T-cell (primary cell): ENCODE measurements around the gene TES. TPM values are rescaled to one million over a fixed set of nuclear protein-coding genes. Genes with fewer than 3 reads are reported as not detected.
A peak's percentile ranks its signal among the peaks of the same experiment; 100 is the strongest.

Source experiments
- ATAC-seq, 4 experiments: fragments of 200-7000 bp in 3 of 4; fragments of 150-1000 bp in 1 of 4; cut with Tn5 transposase; replicated peaks in 1 of 4; 1 replicate in 3 of 4; 2 replicates in 1 of 4; pipeline ENCODE4 v1.10.0; 2021; ENCODE audit warnings: moderate library complexity in 3 of 4, mild to moderate bottlenecking in 2 of 4, moderate number of reproducible peaks in 1 of 4
- CTCF ChIA-PET, 2 donors: fragments of 300-600 bp; sonication (Branson Sonifier 250); formaldehyde crosslinking; loops; one replicate each; lab custom pipeline; 2022; ENCODE audit warnings: antibody characterized with exemption in 2 of 2; lab: Charles Lee
- POLR2A ChIA-PET, 2 donors: fragments of 300-600 bp; sonication (Branson Sonifier 250); formaldehyde crosslinking; loops; one replicate each; lab custom pipeline; 2022; ENCODE audit warnings: antibody characterized with exemption in 2 of 2; lab: Charles Lee
- DNase-seq, 35 experiments: peaks; one replicate each; pipeline versions ENCODE4 v3.0.0 to v3.0.0-alpha.2; 2013 to 2023
- H3K27ac ChIP-seq: one replicate; pipeline ENCODE4 v1.5.1; 2013; ENCODE audit warnings: low read length
- H3K27me3 ChIP-seq, 2 experiments: replicated peaks in 1 of 2; 1 replicate in 1 of 2; 2 replicates in 1 of 2; pipeline versions ENCODE4 v1.6.1 to v1.7.0; 2013; ENCODE audit warnings: low read length in 1 of 2, mixed read lengths in 1 of 2; ENCODE audit not compliant: control insufficient read depth in 2 of 2, insufficient read depth in 2 of 2; ENCODE audit errors: extremely low read depth in 1 of 2
- H3K36me3 ChIP-seq, 2 donors: 1 replicate in 1 of 2; 2 replicates in 1 of 2; pipeline versions ENCODE4 v1.6.1 to v1.7.0; 2013; ENCODE audit warnings: low read length in 1 of 2; ENCODE audit not compliant: control insufficient read depth in 2 of 2, insufficient read depth in 1 of 2; ENCODE audit errors: extremely low read depth in 1 of 2
- H3K4me1 ChIP-seq, 2 experiments: 1 replicate in 1 of 2; 2 replicates in 1 of 2; pipeline versions ENCODE4 v1.6.1 to v1.7.0; 2013; ENCODE audit warnings: low read length in 2 of 2, mixed read lengths in 1 of 2; ENCODE audit not compliant: insufficient read depth in 2 of 2, control insufficient read depth in 1 of 2; ENCODE audit errors: extremely low read depth in 1 of 2
- H3K4me3 ChIP-seq, 2 donors: 1 replicate in 1 of 2; 2 replicates in 1 of 2; pipeline versions ENCODE4 v1.5.1 to v1.7.0; 2013; ENCODE audit warnings: mild to moderate bottlenecking in 2 of 2, low read length in 1 of 2, moderate library complexity in 1 of 2; ENCODE audit not compliant: control insufficient read depth in 1 of 2; ENCODE audit errors: extremely low read depth in 1 of 2
- H3K9me3 ChIP-seq: 2 replicates; pipeline ENCODE4 v1.7.0; 2013
- H3K27ac Mint-ChIP-seq, 2 donors: one replicate each; pipeline ENCODE4 v1.8.0; 2020 to 2021; ENCODE audit warnings: mild to moderate bottlenecking in 2 of 2, mixed read lengths in 2 of 2
- H3K27me3 Mint-ChIP-seq, 2 donors: one replicate each; pipeline ENCODE4 v1.8.0; 2021 to 2022; ENCODE audit warnings: mixed read lengths in 2 of 2
- H3K36me3 Mint-ChIP-seq: one replicate; pipeline ENCODE4 v1.8.0; 2021; ENCODE audit warnings: mixed read lengths
- H3K4me1 Mint-ChIP-seq, 3 donors: one replicate each; pipeline ENCODE4 v1.8.0; 2020 to 2022; ENCODE audit warnings: mixed read lengths in 3 of 3, mild to moderate bottlenecking in 1 of 3
- H3K4me3 Mint-ChIP-seq, 3 donors: one replicate each; pipeline ENCODE4 v1.8.0; 2020 to 2022; ENCODE audit warnings: mild to moderate bottlenecking in 3 of 3, mixed read lengths in 3 of 3, moderate library complexity in 3 of 3
- H3K9me3 Mint-ChIP-seq, 3 donors: one replicate each; pipeline ENCODE4 v1.8.0; 2020 to 2022; ENCODE audit warnings: mixed read lengths in 3 of 3
- WGBS: methylation state at CpG from one replicate; pipeline ENCODE4 v1.1.5; 2013; ENCODE audit warnings: missing lambda C conversion rate; ENCODE audit not compliant: insufficient coverage; 5-methylcytosine and 5-hydroxymethylcytosine counted together
- total RNA-seq, 35 experiments: library from RNA in 6 of 35; stranded (reverse) in 6 of 35; fragments of 120-200 nt in 1 of 35; gene quantifications; one replicate each; pipeline versions ENCODE4 v1.2.1 to v1.2.4 and lab custom pipeline; 2013 to 2026

Gene TES
- total RNA-seq, 5 donors from 2014 or later (not counting 1 experiment from before 2014, with no cell fraction given) = 101 to 132 (median 117) TPM

DNA sequence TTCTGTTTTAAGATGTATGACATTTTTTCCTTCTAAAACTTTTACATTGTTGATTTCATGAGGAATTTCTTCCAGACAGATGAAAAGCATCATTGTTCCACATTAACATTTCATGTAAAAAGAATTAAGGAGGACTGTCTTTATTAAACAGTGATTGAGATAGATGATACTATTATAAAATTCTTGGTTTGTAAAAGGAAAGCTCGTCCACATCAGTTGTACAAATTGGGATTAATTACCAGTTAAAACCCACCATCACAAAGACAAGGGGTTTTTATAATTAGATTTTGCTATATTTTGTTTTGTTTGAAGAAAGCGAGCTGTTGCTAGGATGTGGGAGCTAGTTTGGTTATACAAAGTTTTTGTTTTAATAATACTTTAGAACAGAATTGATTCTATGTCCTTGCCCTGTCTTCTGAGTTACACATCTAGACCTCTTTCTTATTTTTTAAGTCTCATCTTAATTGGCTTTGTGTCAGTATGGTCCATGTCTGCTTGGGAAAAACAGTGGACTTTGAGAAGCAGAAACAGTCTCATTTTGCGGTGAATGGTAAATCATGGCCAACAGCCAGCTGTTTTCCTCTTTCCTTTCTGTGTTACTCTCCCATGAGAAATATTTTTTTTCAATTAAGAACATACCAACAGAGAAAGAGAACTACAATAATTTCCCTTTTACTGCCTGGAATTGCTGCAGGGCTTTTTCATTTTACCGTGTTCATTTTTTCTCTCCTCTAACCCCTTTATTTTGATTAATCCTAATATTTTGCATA lies 3.2 kb downstream of the TES start:
- H3K9me3 Mint-ChIP-seq = no peaks in the 10 kb centered on the region
- peaks cover 22 to 62% of the 10 kb centered on the region in 2 experiments for H3K4me1 ChIP-seq
- H3K36me3 Mint-ChIP-seq = peaks cover 5% of the 10 kb centered on the region
- DNase-seq (no peak), ATAC-seq (no peak)
- peak overlapping the region; percentile 91 for H3K27ac ChIP-seq
- H3K27me3 ChIP-seq = no peaks in the 10 kb centered on the region
- peak overlapping the region; percentile 97 for H3K27ac Mint-ChIP-seq
- H3K27me3 Mint-ChIP-seq = no peaks in the 10 kb centered on the region
- no peaks in the 10 kb centered on the region for H3K36me3 ChIP-seq
- peaks cover 70 to 78% (median 70%) of the 10 kb centered on the region in 3 donors for H3K4me1 Mint-ChIP-seq
- peak overlapping the region; percentile 97 for H3K4me3 Mint-ChIP-seq
- WGBS = no CpG with 5 or more reads among the region's 4 CpGs
- H3K4me3 ChIP-seq = no peak overlapping the region
- ChIA-PET CTCF (interaction anchor here in 1 of 2 donors (0.8 to 6.0 kb wide), 4 partner anchors 19 to 33 kb away, joined by 3 to 107 read pairs (median 4); no protein-coding TSS in a partner anchor), POLR2A (interaction anchor here in 1 of 2 donors (2.4 kb wide), 1 partner anchor 12 kb away, joined by 10 read pairs; no protein-coding TSS in a partner anchor)
- H3K9me3 ChIP-seq = no peaks in the 10 kb centered on the region

DNA sequence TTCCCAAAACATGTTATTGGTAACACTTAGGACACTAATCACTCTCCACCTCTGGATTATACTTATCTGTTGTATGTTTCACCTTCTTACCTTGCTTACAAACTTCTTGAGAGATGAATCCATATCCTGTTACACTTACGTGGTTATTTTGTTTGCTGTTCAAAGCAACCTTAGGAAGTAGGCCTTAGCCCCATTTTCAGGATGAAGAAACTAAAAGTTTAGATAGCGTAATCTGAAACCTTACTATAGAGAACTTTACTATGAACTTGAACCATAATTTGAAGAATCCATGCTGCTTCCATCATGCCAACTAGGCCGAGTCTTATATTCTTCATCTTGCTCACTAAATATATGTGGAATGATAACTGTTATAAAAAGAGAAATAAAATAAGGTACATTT lies 4.6 kb downstream of the TES start:
- H3K9me3 ChIP-seq = no peaks in the 10 kb centered on the region
- Mint-ChIP-seq H3K36me3 (peaks cover 5% of the 10 kb centered on the region), H3K4me3 (peak overlapping the region; percentile 47 to 97 (median 64)), H3K27ac (peak overlapping the region; percentile 97), H3K9me3 (no peaks in the 10 kb centered on the region), H3K27me3 (no peaks in the 10 kb centered on the region), H3K4me1 (peaks cover 77 to 84% (median 78%) of the 10 kb centered on the region in 3 donors)
- CTCF ChIA-PET = interaction anchor here (1.3 to 5.5 kb wide), 2 partner anchors 17 to 35 kb away, joined by 4 to 32 read pairs; no protein-coding TSS in a partner anchor
- ATAC-seq (no peak), DNase-seq (no peak)
- peaks cover 21 to 67% of the 10 kb centered on the region in 2 experiments for H3K4me1 ChIP-seq
- peak overlapping the region in 1 of 2 donors; percentile 18 for H3K4me3 ChIP-seq
- no peaks in the 10 kb centered on the region for H3K27me3 ChIP-seq
- POLR2A ChIA-PET = no interaction called here
- no CpG with 5 or more reads among the region's 3 CpGs for WGBS
- H3K27ac ChIP-seq = peak overlapping the region; percentile 91
- no peaks in the 10 kb centered on the region for H3K36me3 ChIP-seq

DNA sequence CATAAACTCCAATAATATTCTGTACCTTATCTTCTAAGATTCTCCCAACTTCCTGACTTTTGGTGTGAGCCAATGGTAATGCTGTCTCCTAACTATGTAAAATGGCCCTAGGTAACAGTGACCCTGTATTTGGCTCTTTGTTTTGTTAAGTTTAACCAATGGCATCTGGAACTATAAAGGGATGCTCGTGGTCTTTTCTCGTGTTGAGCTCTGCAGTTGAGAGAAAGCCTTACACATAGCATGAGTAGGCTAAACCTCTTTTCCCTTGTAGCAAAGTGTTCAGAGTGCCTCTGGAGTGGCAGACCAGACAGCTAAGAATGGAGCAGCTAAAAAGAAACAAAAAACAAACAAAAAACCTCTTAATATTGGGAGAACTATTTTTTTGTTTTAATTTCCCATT lies 5.2 kb downstream of the TES start:
- H3K27me3 Mint-ChIP-seq = no peaks in the 10 kb centered on the region
- ChIA-PET CTCF (interaction anchor here (0.7 to 5.5 kb wide), 8 partner anchors 10 to 37 kb away, joined by 3 to 32 read pairs (median 4); no protein-coding TSS in a partner anchor), POLR2A (interaction anchor here in 1 of 2 donors (0.6 kb wide), 1 partner anchor 13 kb away, joined by 3 read pairs; no protein-coding TSS in a partner anchor)
- Histone ChIP-seq H3K4me1 (peaks cover 18 to 69% of the 10 kb centered on the region in 2 experiments), H3K9me3 (no peaks in the 10 kb centered on the region), H3K27me3 (no peaks in the 10 kb centered on the region), H3K4me3 (no peak overlapping the region), H3K27ac (peak overlapping the region; percentile 91), H3K36me3 (no peaks in the 10 kb centered on the region)
- H3K9me3 Mint-ChIP-seq = no peaks in the 10 kb centered on the region
- H3K4me1 Mint-ChIP-seq = peaks cover 82 to 88% (median 82%) of the 10 kb centered on the region in 3 donors
- H3K27ac Mint-ChIP-seq = peak overlapping the region; percentile 97
- no CpG with 5 or more reads among the region's 2 CpGs for WGBS
- ATAC-seq = no peak
- H3K36me3 Mint-ChIP-seq = peaks cover 5% of the 10 kb centered on the region
- DNase-seq = no peak
- peak overlapping the region in 2 of 3 donors; percentile 37 to 97 for H3K4me3 Mint-ChIP-seq

DNA sequence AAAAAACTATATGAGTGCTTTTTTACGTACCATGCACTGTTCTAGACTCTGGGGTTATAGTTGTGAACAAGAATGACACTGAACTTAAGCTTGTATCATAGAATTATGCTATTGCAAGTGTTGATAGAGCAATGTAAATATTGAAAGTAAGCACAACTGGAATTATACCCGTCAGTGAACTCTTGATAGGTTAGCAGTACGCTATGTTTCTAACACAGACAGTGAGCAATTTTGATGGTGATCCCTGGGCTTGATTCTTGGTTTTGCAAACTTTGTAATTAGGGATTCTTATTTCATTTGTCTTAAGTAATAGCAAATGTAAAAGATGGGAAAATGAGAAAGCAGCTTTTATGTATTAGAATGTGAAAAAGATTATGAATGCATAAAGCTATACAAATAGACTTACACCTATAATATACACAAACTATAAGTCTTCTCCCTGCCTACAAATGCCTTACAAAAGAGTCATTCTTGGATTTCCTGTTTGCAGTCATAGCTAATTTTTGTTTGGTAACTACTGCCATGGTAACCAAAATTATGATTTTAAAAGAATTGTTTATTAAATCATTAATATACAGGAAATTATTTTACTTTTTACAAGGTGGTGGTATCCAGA lies 6.7 kb downstream of the TES start:
- H3K27ac ChIP-seq = no peak overlapping the region
- ATAC-seq (no peak), DNase-seq (no peak)
- H3K27me3 ChIP-seq = no peaks in the 10 kb centered on the region
- peaks cover 23 to 80% of the 10 kb centered on the region in 2 experiments for H3K4me1 ChIP-seq
- POLR2A ChIA-PET = interaction anchor here (0.9 to 1.1 kb wide), 3 partner anchors 14 to 41 kb away, joined by 3 read pairs; no protein-coding TSS in a partner anchor
- CTCF ChIA-PET = interaction anchor here (0.7 to 5.5 kb wide), 6 partner anchors 15 to 37 kb away, joined by 4 to 32 read pairs (median 8); no protein-coding TSS in a partner anchor
- no peaks in the 10 kb centered on the region for H3K27me3 Mint-ChIP-seq
- peaks cover 6% of the 10 kb centered on the region for H3K36me3 Mint-ChIP-seq
- no peaks in the 10 kb centered on the region for H3K9me3 Mint-ChIP-seq
- no peaks in the 10 kb centered on the region for H3K9me3 ChIP-seq
- H3K4me3 ChIP-seq = no peak overlapping the region
- peaks cover 91 to 93% (median 92%) of the 10 kb centered on the region in 3 donors for H3K4me1 Mint-ChIP-seq
- peak overlapping the region; percentile 16 to 66 for H3K27ac Mint-ChIP-seq
- WGBS = 80% methylated on average over 3 of the region's 3 CpGs
- H3K4me3 Mint-ChIP-seq = peak overlapping the region; percentile 6 to 34 (median 14)
- H3K36me3 ChIP-seq = no peaks in the 10 kb centered on the region

DNA sequence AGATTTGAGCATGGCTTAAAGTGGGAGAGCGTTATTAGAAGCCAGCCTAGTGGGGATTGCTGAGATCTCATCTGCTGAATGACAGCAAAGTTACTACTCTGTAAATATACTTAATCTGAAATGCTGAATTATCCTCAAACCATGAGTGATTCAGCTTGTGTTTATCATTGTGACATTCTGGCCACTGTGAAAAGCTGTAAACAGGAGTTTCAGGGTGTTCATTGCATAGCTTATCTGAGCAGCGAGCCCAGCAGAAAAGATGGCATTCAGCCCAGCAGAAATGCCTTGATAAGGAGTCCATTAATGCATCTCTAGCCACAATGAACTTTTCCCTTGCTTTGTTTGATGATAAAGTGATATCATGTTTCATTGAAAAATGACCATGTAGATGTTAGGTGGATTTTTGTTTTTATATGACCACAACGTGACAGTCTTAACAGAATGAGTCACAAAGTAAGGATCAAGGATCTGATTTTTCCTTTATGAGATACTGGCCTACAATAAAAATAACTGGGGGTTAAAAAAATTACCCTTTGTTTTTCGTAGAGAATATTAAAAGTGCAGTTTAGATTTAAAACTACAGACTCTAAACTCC lies 7.8 kb downstream of the TES start:
- POLR2A ChIA-PET = interaction anchor here in 1 of 2 donors (0.9 kb wide), 1 partner anchor 13 kb away, joined by 3 read pairs; no protein-coding TSS in a partner anchor
- Mint-ChIP-seq H3K9me3 (no peaks in the 10 kb centered on the region), H3K27me3 (no peaks in the 10 kb centered on the region), H3K4me3 (peak overlapping the region; percentile 1 to 61 (median 28)), H3K4me1 (peaks cover 91 to 92% (median 92%) of the 10 kb centered on the region in 3 donors), H3K36me3 (peaks cover 9% of the 10 kb centered on the region), H3K27ac (peak overlapping the region; percentile 66 to 75)
- H3K27me3 ChIP-seq = no peaks in the 10 kb centered on the region
- peaks cover 23 to 78% of the 10 kb centered on the region in 2 experiments for H3K4me1 ChIP-seq
- H3K27ac ChIP-seq = no peak overlapping the region
- ATAC-seq (no peak), DNase-seq (no peak)
- H3K4me3 ChIP-seq = no peak overlapping the region
- CTCF ChIA-PET = interaction anchor here in 1 of 2 donors (0.6 to 5.5 kb wide), 3 partner anchors 14 to 387 kb away, joined by 3 to 32 read pairs (median 14); no protein-coding TSS in a partner anchor
- no peaks in the 10 kb centered on the region for H3K9me3 ChIP-seq
- no CpG with 5 or more reads among the region's 4 CpGs for WGBS
- H3K36me3 ChIP-seq = no peaks in the 10 kb centered on the region
